Cardiac fibroblast (primary cell): ENCODE measurements around the gene CD74.

ENCODE experiments used
- DNase-seq, 2 donors: peaks; one replicate each; pipeline versions ENCODE4 v3.0.0 to v3.0.0-alpha.2; 2010; ENCODE audit warnings: low read depth in 2 of 2
- H3K4me3 ChIP-seq, 2 donors: replicated peaks in 1 of 2; 1 replicate in 1 of 2; 2 replicates in 1 of 2; pipeline ENCODE4 v1.5.1; 2011; ENCODE audit warnings: low read depth in 2 of 2, low read length in 2 of 2, mild to moderate bottlenecking in 2 of 2, moderate library complexity in 1 of 2
- CTCF ChIP-seq: IDR thresholded peaks from one replicate; pipeline ENCODE4 v1.5.1; 2011; ENCODE audit warnings: low read depth, mild to moderate bottlenecking, low read length, inconsistent platforms

CD74 gene

DNA sequence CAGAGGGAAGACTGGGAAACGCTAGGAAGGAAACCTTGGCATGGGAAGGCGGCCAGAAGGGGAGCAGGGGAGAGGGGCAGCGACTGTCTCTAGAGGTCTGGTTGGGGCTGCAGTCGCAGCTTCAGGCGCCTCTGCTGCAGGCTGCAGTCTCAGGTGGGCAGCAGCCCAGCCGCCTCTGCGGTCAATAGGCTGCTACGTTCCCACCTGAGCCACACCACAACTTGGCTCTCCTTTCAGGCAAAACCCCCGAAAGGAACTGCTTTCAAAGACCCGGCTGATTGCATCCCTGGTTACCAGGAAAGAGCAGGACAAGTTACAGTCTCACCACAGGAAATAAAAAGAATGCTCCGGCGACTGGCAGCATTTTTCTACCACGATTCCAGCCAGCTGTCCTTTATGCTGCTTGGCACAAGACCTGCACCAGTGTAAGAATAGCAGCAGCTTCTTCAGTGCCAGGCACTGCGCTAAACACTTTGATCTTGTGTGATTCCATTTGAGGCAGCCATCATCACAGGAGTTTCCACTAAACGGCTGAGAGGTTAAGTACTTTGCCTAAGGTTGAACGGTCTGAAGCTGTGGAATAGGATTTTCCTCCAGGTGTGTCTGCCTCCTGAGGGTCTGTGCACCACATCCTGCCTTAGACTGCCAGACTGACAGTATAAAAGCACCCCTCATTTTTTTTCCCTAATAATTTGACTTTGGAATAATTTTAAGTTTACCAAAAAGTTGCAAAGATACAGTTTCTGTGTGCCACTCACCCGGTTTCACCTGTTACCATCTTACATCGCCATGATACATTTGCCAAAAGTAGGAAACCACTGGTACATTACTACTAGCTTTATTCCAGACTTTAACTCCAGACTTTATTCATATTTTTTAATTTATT is 29.3 kb upstream of the CD74 start:
- no peak overlapping the region for H3K4me3 ChIP-seq
- peak in 1 of 2 donors; percentile 35 for DNase-seq
- no peak for TF ChIP-seq CTCF

DNA sequence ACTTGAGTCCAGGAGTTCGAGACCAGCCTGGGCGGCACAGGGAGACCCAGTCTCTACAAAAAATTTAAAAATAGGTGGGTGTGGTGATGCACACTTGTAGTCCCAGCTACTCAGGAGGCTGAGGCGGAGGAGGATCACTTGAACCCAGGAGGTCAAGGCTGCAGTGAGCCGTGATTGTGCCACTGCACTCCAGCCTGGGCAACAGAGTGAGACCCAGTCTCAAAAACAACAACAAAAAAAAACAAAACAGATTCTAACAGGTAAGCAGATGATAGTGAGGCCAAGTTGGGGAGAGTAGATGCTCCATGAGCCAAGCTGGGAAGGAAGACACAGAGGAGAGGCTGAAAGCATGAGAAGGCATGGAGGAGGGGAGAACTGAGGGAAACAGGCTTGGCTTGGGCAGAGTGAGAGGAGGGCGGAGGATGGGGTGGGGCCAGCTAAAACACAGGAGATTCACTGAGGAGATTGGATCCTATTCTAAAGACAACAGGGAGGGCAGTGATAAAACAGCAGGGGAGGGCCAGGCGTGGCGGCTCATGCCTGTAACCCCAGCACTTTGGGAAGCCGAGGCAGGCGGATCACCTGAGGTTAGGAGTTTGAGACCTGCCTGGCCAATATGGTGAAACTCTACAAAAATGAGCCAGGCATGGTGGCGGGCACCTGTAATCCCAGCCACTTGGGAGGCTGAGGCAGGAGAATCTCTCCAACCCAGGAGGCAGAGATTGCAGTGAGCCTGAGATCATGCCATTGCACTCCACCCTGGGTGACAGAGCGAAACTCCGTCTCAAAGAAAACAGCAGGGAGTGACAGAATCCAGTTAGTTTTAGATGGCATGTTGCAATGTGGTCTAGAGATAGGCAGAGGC is 28.5 kb upstream of the CD74 start:
- no peak for TF ChIP-seq CTCF
- DNase-seq: no peak
- no peak overlapping the region for H3K4me3 ChIP-seq

GRCh38 chr5:150438873-150439546 is 26.3 kb upstream of the CD74 start:
- peak; percentile 38 to 41 for DNase-seq
- peak; percentile 68 for TF ChIP-seq CTCF

GRCh38 chr5:150436141-150436680 is 23.5 kb upstream of the CD74 start:
- peak; percentile 80 for TF ChIP-seq CTCF

More at GRCh38 chr5:150438873-150439546, 26.3 kb upstream of the CD74 start:
- H3K4me3 ChIP-seq: no peak overlapping the region

DNA sequence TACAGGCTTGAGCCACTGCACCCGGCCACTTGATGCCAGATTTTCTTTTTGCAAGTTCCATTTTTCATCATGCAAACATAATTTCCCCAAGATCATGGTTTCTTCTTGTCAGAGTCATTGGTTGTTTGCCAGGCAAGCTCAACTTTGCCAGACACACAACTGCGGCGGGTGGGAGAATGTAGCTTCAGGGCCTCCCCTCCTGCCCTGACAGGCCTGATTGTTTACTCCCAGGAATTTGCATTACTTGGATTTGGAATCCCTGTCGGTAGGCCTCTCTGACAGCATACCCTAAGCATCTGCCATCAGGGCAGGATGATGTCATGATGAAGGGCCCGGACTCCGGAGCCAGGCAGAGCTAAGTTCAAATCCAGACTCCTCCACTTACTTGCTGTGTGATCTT is 21.8 kb upstream of the CD74 start:
- TF ChIP-seq CTCF: no peak
- DNase-seq: peak; percentile 47 to 81
- H3K4me3 ChIP-seq: no peak overlapping the region

More at GRCh38 chr5:150436141-150436680, 23.5 kb upstream of the CD74 start:
- no peak overlapping the region for H3K4me3 ChIP-seq
- peak; percentile 90 to 91 for DNase-seq

GRCh38 chr5:150431574-150431973 is 18.9 kb upstream of the CD74 start:
- no peak for TF ChIP-seq CTCF
- no peak overlapping the region for H3K4me3 ChIP-seq
- no peak for DNase-seq
